NCI-H1417 treated with DMSO at 0.1 percent for 48 hours (cell line): Measurements from ENCODE around the gene PARD6A.

ENCODE experiments used
- DNase-seq: peaks from one replicate; lab custom pipeline; 2025; lab: John Stamatoyannopoulos, UW

Gene PARD6A

GRCh38 chr16:67660564-67661028 lies at the start of gene PARD6A:
TSS of gene PARD6A (plus strand) at chr16:67660960. CDS start at chr16:67661039, 79 bp downstream.
- DNase-seq: peak; percentile 81

- DNase-seq: no peak
These were observed 47.0 kb upstream of the PARD6A start for GRCh38 chr16:67613808-67614207.

GRCh38 chr16:67628216-67628615 lies 32.5 kb upstream of the PARD6A start:
- no peak for DNase-seq

GRCh38 chr16:67632415-67633172 lies 28.2 kb upstream of the PARD6A start:
- DNase-seq: no peak

- DNase-seq: no peak
These were observed 24.0 kb upstream of the PARD6A start for GRCh38 chr16:67636713-67637112.

- DNase-seq: no peak
These were observed 23.1 kb upstream of the PARD6A start for GRCh38 chr16:67637625-67638024.

GRCh38 chr16:67641779-67642708 lies 18.7 kb upstream of the PARD6A start:
- DNase-seq: no peak

GRCh38 chr16:67644038-67644437 lies 16.7 kb upstream of the PARD6A start:
- DNase-seq: no peak

GRCh38 chr16:67645397-67646121 lies 15.2 kb upstream of the PARD6A start:
- DNase-seq: no peak

GRCh38 chr16:67647111-67647651 lies 13.6 kb upstream of the PARD6A start:
- DNase-seq: no peak

- no peak for DNase-seq
These were observed 13.1 kb upstream of the PARD6A start for GRCh38 chr16:67647681-67648080.

- no peak for DNase-seq
These were observed 12.5 kb upstream of the PARD6A start for GRCh38 chr16:67648088-67648763.

GRCh38 chr16:67648764-67649407 lies 11.9 kb upstream of the PARD6A start:
- DNase-seq: no peak

GRCh38 chr16:67649494-67649931 lies 11.2 kb upstream of the PARD6A start:
- DNase-seq: no peak

GRCh38 chr16:67650023-67650422 lies 10.7 kb upstream of the PARD6A start:
- DNase-seq: no peak

- DNase-seq: no peak
These were observed 9.7 kb upstream of the PARD6A start for GRCh38 chr16:67651039-67651438.

GRCh38 chr16:67651847-67652246 lies 8.9 kb upstream of the PARD6A start:
- DNase-seq: no peak

GRCh38 chr16:67652578-67653127 lies 8.1 kb upstream of the PARD6A start:
- no peak for DNase-seq

GRCh38 chr16:67653128-67653788 lies 7.5 kb upstream of the PARD6A start:
- no peak for DNase-seq
